Breast epithelium (tissue), 4 donors: ENCODE results near the gene FBXW8. TPM values are rescaled to one million over a fixed set of nuclear protein-coding genes. Genes with fewer than 3 reads are reported as not detected.
A peak's percentile ranks its signal among the peaks of the same experiment; 100 is the strongest.

ENCODE experiments used
- DNase-seq, 2 donors: peaks; one replicate each; pipeline ENCODE4 v3.0.0-alpha.2; 2019; ENCODE audit warnings: low spot score in 2 of 2
- H3K27ac ChIP-seq, 2 donors: fragments of 200-600 bp; sonication (generic) in 1 of 2; one replicate each; pipeline ENCODE4 v1.5.1; 2016 to 2019; ENCODE audit warnings: mild to moderate bottlenecking in 1 of 2
- H3K27me3 ChIP-seq, 2 donors: fragments of 200-600 bp; sonication (generic) in 1 of 2; one replicate each; pipeline versions ENCODE4 v1.5.1 to v1.6.0; 2017 to 2019; ENCODE audit warnings: control low read depth in 1 of 2, mild to moderate bottlenecking in 1 of 2
- H3K36me3 ChIP-seq: fragments of 200-600 bp; one replicate; pipeline ENCODE4 v1.5.1; 2019
- H3K4me1 ChIP-seq, 2 donors: fragments of 200-600 bp; sonication (generic); one replicate each; pipeline ENCODE4 v1.5.1; 2016 to 2019; ENCODE audit warnings: control low read depth in 1 of 2
- H3K4me3 ChIP-seq, 3 donors: fragments of 200-600 bp; sonication (generic); 1 replicate in 2 of 3; 2 replicates in 1 of 3; pipeline ENCODE4 v1.5.1; 2016 to 2019; ENCODE audit warnings: mild to moderate bottlenecking in 3 of 3, moderate library complexity in 2 of 3
- H3K9me3 ChIP-seq, 2 donors: fragments of 200-600 bp; sonication (generic) in 1 of 2; one replicate each; pipeline ENCODE4 v1.5.1; 2016 to 2019; ENCODE audit warnings: control low read depth in 1 of 2
- POLR2A ChIP-seq: fragments of 450-650 bp; IDR thresholded peaks from one replicate; pipeline ENCODE4 v1.6.1; 2016; ENCODE audit warnings: antibody characterized with exemption, mild to moderate bottlenecking, moderate library complexity
- POLR2AphosphoS5 ChIP-seq, 3 donors: sonication (generic); formaldehyde crosslinking; IDR thresholded peaks; one replicate each; pipeline ENCODE4 v1.6.1; 2017; ENCODE audit warnings: antibody characterized with exemption in 3 of 3
- intact Hi-C: fragments of 100-400 bp; cut with DNase I; formaldehyde crosslinking; loops from one replicate; pipeline ENCODE4 v1.15.1; 2023; ENCODE audit warnings: low total_unique reads
- total RNA-seq, 3 donors: library from RNA; depleted of rRNA; stranded (reverse); fragments of >200 nt; gene quantifications; one replicate each; pipeline ENCODE4 v1.1.0, GENCODE V29; 2016
- TF ChIP-seq, protein P1 (sequence below), 3 donors: fragments of 450-650 bp; IDR thresholded peaks; one replicate each; pipeline ENCODE4 v1.5.1; 2016 to 2017; ENCODE audit warnings: antibody characterized with exemption in 3 of 3, mild to moderate bottlenecking in 3 of 3, moderate library complexity in 3 of 3

The FBXW8 gene
- total RNA-seq, 3 donors from 2014 or later: 14.9 to 22.3 (median 16.4) TPM

DNA sequence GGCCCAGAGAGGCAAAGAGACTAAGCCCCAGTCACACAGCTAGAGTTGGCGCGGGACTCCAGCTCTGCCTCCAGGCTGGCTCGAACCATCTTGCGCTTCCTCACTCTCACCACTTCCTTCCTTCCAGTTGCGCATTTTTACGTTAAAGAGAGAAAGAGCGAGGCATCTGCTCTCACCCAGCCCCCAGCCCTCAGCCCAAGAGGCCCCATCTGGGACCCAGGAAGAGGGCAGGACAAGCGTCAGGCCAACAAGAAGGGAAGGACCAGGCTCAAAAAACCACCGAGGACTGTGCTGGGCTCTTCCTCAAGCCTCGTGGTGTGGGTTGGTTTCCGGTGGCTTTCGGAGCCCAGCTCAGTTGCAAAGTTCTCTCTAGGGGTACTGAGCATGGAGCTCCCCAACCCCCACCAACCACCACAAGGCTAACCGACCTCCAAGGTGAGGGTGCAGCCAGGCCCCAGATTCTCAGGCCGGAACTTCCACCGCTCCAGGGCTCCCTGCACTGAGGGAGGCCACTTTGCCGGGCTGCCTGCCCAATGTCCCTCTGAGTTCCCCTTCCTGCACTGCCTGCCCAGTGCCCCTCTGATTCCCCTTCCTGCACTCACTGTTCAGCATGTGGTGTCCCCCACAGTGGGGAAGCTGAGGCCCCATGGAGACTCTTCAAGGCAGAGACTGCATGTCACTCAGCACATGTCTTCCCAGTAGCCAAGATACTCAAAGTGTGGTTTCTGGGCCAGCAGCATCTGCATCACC, 152.6 kb downstream of the FBXW8 start:
- Histone ChIP-seq H3K27ac (peak overlapping the region; percentile 0 to 27), H3K4me1 (no peaks in the 10 kb centered on the region), H3K36me3 (no peaks in the 10 kb centered on the region), H3K4me3 (no peak overlapping the region), H3K9me3 (no peaks in the 10 kb centered on the region), H3K27me3 (no peaks in the 10 kb centered on the region)
- intact Hi-C loops: no loop called here
- TF ChIP-seq POLR2A (no peak), POLR2AphosphoS5 (IDR thresholded peaks at IDR 0.05) (no peak)
- TF ChIP-seq, protein P1, sequence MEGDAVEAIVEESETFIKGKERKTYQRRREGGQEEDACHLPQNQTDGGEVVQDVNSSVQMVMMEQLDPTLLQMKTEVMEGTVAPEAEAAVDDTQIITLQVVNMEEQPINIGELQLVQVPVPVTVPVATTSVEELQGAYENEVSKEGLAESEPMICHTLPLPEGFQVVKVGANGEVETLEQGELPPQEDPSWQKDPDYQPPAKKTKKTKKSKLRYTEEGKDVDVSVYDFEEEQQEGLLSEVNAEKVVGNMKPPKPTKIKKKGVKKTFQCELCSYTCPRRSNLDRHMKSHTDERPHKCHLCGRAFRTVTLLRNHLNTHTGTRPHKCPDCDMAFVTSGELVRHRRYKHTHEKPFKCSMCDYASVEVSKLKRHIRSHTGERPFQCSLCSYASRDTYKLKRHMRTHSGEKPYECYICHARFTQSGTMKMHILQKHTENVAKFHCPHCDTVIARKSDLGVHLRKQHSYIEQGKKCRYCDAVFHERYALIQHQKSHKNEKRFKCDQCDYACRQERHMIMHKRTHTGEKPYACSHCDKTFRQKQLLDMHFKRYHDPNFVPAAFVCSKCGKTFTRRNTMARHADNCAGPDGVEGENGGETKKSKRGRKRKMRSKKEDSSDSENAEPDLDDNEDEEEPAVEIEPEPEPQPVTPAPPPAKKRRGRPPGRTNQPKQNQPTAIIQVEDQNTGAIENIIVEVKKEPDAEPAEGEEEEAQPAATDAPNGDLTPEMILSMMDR (IDR thresholded peaks at IDR 0.05): no peak
- no peak for DNase-seq

GRCh38 chr12:117064049-117064448, 153.3 kb downstream of the FBXW8 start:
- H3K4me3 ChIP-seq: no peak overlapping the region
- no peaks in the 10 kb centered on the region for H3K36me3 ChIP-seq
- intact Hi-C loops: no loop called here
- no peaks in the 10 kb centered on the region for H3K4me1 ChIP-seq
- TF ChIP-seq POLR2A (no peak), POLR2AphosphoS5 (IDR thresholded peaks at IDR 0.05) (no peak)
- TF ChIP-seq, protein P1 (IDR thresholded peaks at IDR 0.05): no peak
- H3K27me3 ChIP-seq: no peaks in the 10 kb centered on the region
- no peaks in the 10 kb centered on the region for H3K9me3 ChIP-seq
- no peak for DNase-seq
- H3K27ac ChIP-seq: no peak overlapping the region

- no peak overlapping the region for H3K4me3 ChIP-seq
- intact Hi-C loops: no loop called here
- no peak overlapping the region for H3K27ac ChIP-seq
- TF ChIP-seq POLR2AphosphoS5 (IDR thresholded peaks at IDR 0.05) (no peak), POLR2A (no peak)
- H3K27me3 ChIP-seq: no peaks in the 10 kb centered on the region
- no peak for DNase-seq
- no peaks in the 10 kb centered on the region for H3K4me1 ChIP-seq
- H3K9me3 ChIP-seq: no peaks in the 10 kb centered on the region
- no peaks in the 10 kb centered on the region for H3K36me3 ChIP-seq
These were observed 153.8 kb downstream of the FBXW8 start for GRCh38 chr12:117064596-117064995.

DNA sequence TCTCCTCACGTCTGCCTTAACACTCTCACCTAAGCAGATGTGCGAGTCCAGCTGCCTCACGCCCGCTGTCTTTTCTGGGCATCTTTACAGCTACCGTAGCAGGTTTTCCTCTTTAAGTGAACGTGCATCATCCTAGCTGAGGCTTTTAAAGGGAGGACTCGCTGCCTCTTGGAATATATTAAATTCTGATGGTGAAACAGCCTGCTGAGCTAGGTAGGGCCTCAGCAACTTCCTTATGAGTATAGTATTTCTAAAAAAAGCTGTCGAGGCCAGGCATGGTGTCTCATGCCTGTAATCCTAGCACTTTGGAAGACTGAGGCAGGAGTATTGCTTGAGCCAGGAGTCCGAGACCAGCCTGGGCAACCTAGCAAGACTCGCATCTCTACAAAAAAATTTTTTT, 156.3 kb downstream of the FBXW8 start:
- Histone ChIP-seq H3K27me3 (no peaks in the 10 kb centered on the region), H3K36me3 (no peaks in the 10 kb centered on the region), H3K4me1 (no peaks in the 10 kb centered on the region), H3K9me3 (no peaks in the 10 kb centered on the region), H3K4me3 (no peak overlapping the region), H3K27ac (no peak overlapping the region)
- intact Hi-C loops: no loop called here
- no peak for TF ChIP-seq POLR2AphosphoS5 (IDR thresholded peaks at IDR 0.05)
- no peak for TF ChIP-seq POLR2A
- TF ChIP-seq, protein P1 (IDR thresholded peaks at IDR 0.05): no peak
- no peak for DNase-seq

GRCh38 chr12:117067638-117068037, 156.9 kb downstream of the FBXW8 start:
- TF ChIP-seq, protein P1 (IDR thresholded peaks at IDR 0.05): no peak
- TF ChIP-seq POLR2A (no peak), POLR2AphosphoS5 (IDR thresholded peaks at IDR 0.05) (no peak)
- H3K9me3 ChIP-seq: no peaks in the 10 kb centered on the region
- intact Hi-C loops: no loop called here
- no peak for DNase-seq
- no peaks in the 10 kb centered on the region for H3K36me3 ChIP-seq
- no peaks in the 10 kb centered on the region for H3K27me3 ChIP-seq
- no peak overlapping the region for H3K4me3 ChIP-seq
- no peak overlapping the region for H3K27ac ChIP-seq
- H3K4me1 ChIP-seq: no peaks in the 10 kb centered on the region
